ENCODE measurements around the gene SS18L1. TPM values are rescaled to one million over a fixed set of nuclear protein-coding genes. Genes with fewer than 3 reads are reported as not detected.

The SS18L1 gene
- total RNA-seq, 1 experiment from 2014 or later, result 34.7 TPM

- Histone ChIP-seq H3K36me3 (ENCODE audit: insufficient read depth, low read length, poor library complexity, severe bottlenecking) (peaks cover 38% of the 10 kb centered on the region), H3K27me3 (replicated peaks; ENCODE audit: insufficient read depth, low read depth, low read length, poor library complexity) (no peaks in the 10 kb centered on the region), H3K27ac (ENCODE audit: low read depth, low read length, poor library complexity, severe bottlenecking) (no peak overlapping the region), H3K4me1 (ENCODE audit: insufficient read depth, low read length, poor library complexity, severe bottlenecking) (peaks cover 10% of the 10 kb centered on the region), H3K9me3 (ENCODE audit: low read depth, low read length, poor library complexity, severe bottlenecking) (no peaks in the 10 kb centered on the region), H3K4me3 (ENCODE audit: low read depth, low read length, poor library complexity, severe bottlenecking) (no peak overlapping the region)
- BruUV-seq (replicated peaks), result no TSS peak
- CTCF ChIA-PET, result interaction anchor here (0.7 kb wide), 1 partner anchor 157 kb away, joined by 3 read pairs; no protein-coding TSS in a partner anchor
- no peak for TF ChIP-seq EZH2 (IDR thresholded peaks at IDR 0.05; ENCODE audit: borderline replicate concordance, low read depth, low read length, poor library complexity, severe bottlenecking)
- TF ChIP-seq, protein P1, sequence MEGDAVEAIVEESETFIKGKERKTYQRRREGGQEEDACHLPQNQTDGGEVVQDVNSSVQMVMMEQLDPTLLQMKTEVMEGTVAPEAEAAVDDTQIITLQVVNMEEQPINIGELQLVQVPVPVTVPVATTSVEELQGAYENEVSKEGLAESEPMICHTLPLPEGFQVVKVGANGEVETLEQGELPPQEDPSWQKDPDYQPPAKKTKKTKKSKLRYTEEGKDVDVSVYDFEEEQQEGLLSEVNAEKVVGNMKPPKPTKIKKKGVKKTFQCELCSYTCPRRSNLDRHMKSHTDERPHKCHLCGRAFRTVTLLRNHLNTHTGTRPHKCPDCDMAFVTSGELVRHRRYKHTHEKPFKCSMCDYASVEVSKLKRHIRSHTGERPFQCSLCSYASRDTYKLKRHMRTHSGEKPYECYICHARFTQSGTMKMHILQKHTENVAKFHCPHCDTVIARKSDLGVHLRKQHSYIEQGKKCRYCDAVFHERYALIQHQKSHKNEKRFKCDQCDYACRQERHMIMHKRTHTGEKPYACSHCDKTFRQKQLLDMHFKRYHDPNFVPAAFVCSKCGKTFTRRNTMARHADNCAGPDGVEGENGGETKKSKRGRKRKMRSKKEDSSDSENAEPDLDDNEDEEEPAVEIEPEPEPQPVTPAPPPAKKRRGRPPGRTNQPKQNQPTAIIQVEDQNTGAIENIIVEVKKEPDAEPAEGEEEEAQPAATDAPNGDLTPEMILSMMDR (conservative IDR thresholded peaks at IDR 0.05; ENCODE audit: low read depth, low read length), result no peak
- POLR2A ChIA-PET (ENCODE audit: low non-redundant PET), result no interaction called here
- intact Hi-C loops (cut with micrococcal nuclease; ENCODE audit: unreplicated experiment), result no loop called here
- DNase-seq (ENCODE audit: low spot score), result no peak
Measured at GRCh38 chr20:62167474-62167873, 23.9 kb downstream of the SS18L1 start.

DNA sequence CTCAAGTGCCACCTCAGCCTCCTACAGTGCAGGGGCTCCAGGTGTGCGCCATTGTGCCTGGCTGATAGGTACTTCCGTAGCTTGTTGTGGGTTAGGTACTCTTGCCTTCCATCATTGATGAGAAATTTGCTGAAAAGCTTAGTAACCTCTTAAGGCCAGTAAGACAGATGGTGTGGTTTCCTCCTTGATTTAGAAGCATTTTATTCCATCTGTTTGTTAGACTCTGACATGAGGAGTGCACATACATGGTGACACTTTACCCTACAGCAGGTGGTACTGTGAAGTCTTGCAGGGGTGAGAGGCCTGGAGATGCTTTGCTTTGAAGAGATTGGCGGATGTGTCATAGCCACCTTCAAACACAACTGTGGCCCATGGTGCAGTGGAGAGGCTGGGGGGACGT is 24.5 kb downstream of the SS18L1 start:
- CTCF ChIA-PET, result interaction anchor here (0.7 kb wide), 1 partner anchor 157 kb away, joined by 3 read pairs; no protein-coding TSS in a partner anchor
- no TSS peak for BruUV-seq (replicated peaks)

GRCh38 chr20:62168890-62169435 is 25.4 kb downstream of the SS18L1 start:
- no peak overlapping the region for H3K27ac ChIP-seq (ENCODE audit: low read depth, low read length, poor library complexity, severe bottlenecking)
- no peak for DNase-seq (ENCODE audit: low spot score)
- H3K4me1 ChIP-seq (ENCODE audit: insufficient read depth, low read length, poor library complexity, severe bottlenecking), result peaks cover 10% of the 10 kb centered on the region
- no peaks in the 10 kb centered on the region for H3K9me3 ChIP-seq (ENCODE audit: low read depth, low read length, poor library complexity, severe bottlenecking)
- no peak overlapping the region for H3K4me3 ChIP-seq (ENCODE audit: low read depth, low read length, poor library complexity, severe bottlenecking)
- POLR2A ChIA-PET (ENCODE audit: low non-redundant PET), result no interaction called here
- H3K27me3 ChIP-seq (replicated peaks; ENCODE audit: insufficient read depth, low read depth, low read length, poor library complexity), result no peaks in the 10 kb centered on the region
- no TSS peak for BruUV-seq (replicated peaks)
- peaks cover 36% of the 10 kb centered on the region for H3K36me3 ChIP-seq (ENCODE audit: insufficient read depth, low read length, poor library complexity, severe bottlenecking)
- CTCF ChIA-PET, result no interaction called here
- TF ChIP-seq EZH2 (IDR thresholded peaks at IDR 0.05; ENCODE audit: borderline replicate concordance, low read depth, low read length, poor library complexity, severe bottlenecking), result no peak
- TF ChIP-seq, protein P1 (conservative IDR thresholded peaks at IDR 0.05; ENCODE audit: low read depth, low read length), result no peak
- intact Hi-C loops (cut with micrococcal nuclease; ENCODE audit: unreplicated experiment), result no loop called here

More for the DNA sequence above, 24.5 kb downstream of the SS18L1 start:
- no peaks in the 10 kb centered on the region for H3K27me3 ChIP-seq (replicated peaks; ENCODE audit: insufficient read depth, low read depth, low read length, poor library complexity)
- peaks cover 10% of the 10 kb centered on the region for H3K4me1 ChIP-seq (ENCODE audit: insufficient read depth, low read length, poor library complexity, severe bottlenecking)
- DNase-seq (ENCODE audit: low spot score), result no peak
- intact Hi-C loops (cut with micrococcal nuclease; ENCODE audit: unreplicated experiment), result no loop called here
- POLR2A ChIA-PET (ENCODE audit: low non-redundant PET), result no interaction called here
- H3K9me3 ChIP-seq (ENCODE audit: low read depth, low read length, poor library complexity, severe bottlenecking), result no peaks in the 10 kb centered on the region
- TF ChIP-seq EZH2 (IDR thresholded peaks at IDR 0.05; ENCODE audit: borderline replicate concordance, low read depth, low read length, poor library complexity, severe bottlenecking), result no peak
- TF ChIP-seq, protein P1 (conservative IDR thresholded peaks at IDR 0.05; ENCODE audit: low read depth, low read length), result no peak
- H3K36me3 ChIP-seq (ENCODE audit: insufficient read depth, low read length, poor library complexity, severe bottlenecking), result peaks cover 40% of the 10 kb centered on the region
- no peak overlapping the region for H3K4me3 ChIP-seq (ENCODE audit: low read depth, low read length, poor library complexity, severe bottlenecking)
- H3K27ac ChIP-seq (ENCODE audit: low read depth, low read length, poor library complexity, severe bottlenecking), result no peak overlapping the region

Data from A673 (cell line).